CD14-positive monocyte (primary cell): ENCODE measurements around the gene OR52W1. TPM values are rescaled to one million over a fixed set of nuclear protein-coding genes. Genes with fewer than 3 reads are reported as not detected.

Experiments
- DNase-seq, 3 donors: peaks; one replicate each; pipeline ENCODE4 v3.0.0-alpha.2; 2011 to 2022
- H2AFZ ChIP-seq: 2 replicates; pipeline ENCODE4 v1.6.0; 2012; ENCODE audit warnings: mild to moderate bottlenecking, low read depth, low read length, inconsistent platforms; ENCODE audit not compliant: insufficient read depth, poor library complexity, severe bottlenecking
- H3K27ac ChIP-seq, 2 donors: 1 replicate in 1 of 2; 2 replicates in 1 of 2; pipeline ENCODE4 v1.5.1; 2012 to 2013; ENCODE audit warnings: low read length in 2 of 2, control low read depth in 1 of 2, inconsistent platforms in 1 of 2, low read depth in 1 of 2, mild to moderate bottlenecking in 1 of 2
- H3K27me3 ChIP-seq, 2 donors: one replicate each; pipeline versions ENCODE4 v1.6.0 to v1.6.1; 2011 to 2013; ENCODE audit warnings: low read length in 2 of 2; ENCODE audit not compliant: control insufficient read depth in 2 of 2, insufficient read depth in 2 of 2
- H3K36me3 ChIP-seq, 2 donors: replicated peaks in 1 of 2; 1 replicate in 1 of 2; 2 replicates in 1 of 2; pipeline versions ENCODE4 v1.5.1 to v1.6.1; 2012 to 2013; ENCODE audit warnings: low read length in 2 of 2, control low read depth in 1 of 2, inconsistent platforms in 1 of 2, mild to moderate bottlenecking in 1 of 2; ENCODE audit not compliant: insufficient read depth in 2 of 2, control insufficient read depth in 1 of 2
- H3K4me1 ChIP-seq, 2 donors: 1 replicate in 1 of 2; 2 replicates in 1 of 2; pipeline versions ENCODE4 v1.5.1 to v1.6.1; 2012 to 2013; ENCODE audit warnings: low read length in 2 of 2, control low read depth in 1 of 2, inconsistent platforms in 1 of 2, mild to moderate bottlenecking in 1 of 2, moderate library complexity in 1 of 2; ENCODE audit not compliant: insufficient read depth in 2 of 2, control insufficient read depth in 1 of 2
- H3K4me2 ChIP-seq: replicated peaks from 2 replicates; pipeline ENCODE3; 2012; ENCODE audit warnings: low read length, moderate library complexity, mild to moderate bottlenecking; ENCODE audit not compliant: poor library complexity, severe bottlenecking; ENCODE audit errors: extremely low read depth
- H3K4me3 ChIP-seq, 3 experiments: fragments of 200-600 bp in 1 of 3; sonication (generic) in 1 of 3; replicated peaks in 1 of 3; 1 replicate in 2 of 3; 2 replicates in 1 of 3; pipeline ENCODE4 v1.5.1; 2011 to 2013; ENCODE audit warnings: low read length in 3 of 3, mild to moderate bottlenecking in 3 of 3, control low read depth in 2 of 3, low read depth in 2 of 3, inconsistent platforms in 1 of 3, moderate library complexity in 1 of 3
- H3K79me2 ChIP-seq: 2 replicates; pipeline ENCODE4 v1.6.0; 2012; ENCODE audit warnings: mild to moderate bottlenecking, control low read depth, inconsistent platforms, low read length, moderate library complexity; ENCODE audit not compliant: insufficient read depth
- H3K9ac ChIP-seq: 2 replicates; pipeline ENCODE4 v1.6.0; 2017; ENCODE audit warnings: low read length, mild to moderate bottlenecking; ENCODE audit not compliant: insufficient read depth, poor library complexity, severe bottlenecking
- H3K9me3 ChIP-seq, 2 donors: replicated peaks in 1 of 2; 1 replicate in 1 of 2; 2 replicates in 1 of 2; pipeline versions ENCODE4 v1.5.1 to v1.6.1; 2012 to 2013; ENCODE audit warnings: low read length in 2 of 2, control low read depth in 1 of 2; ENCODE audit not compliant: control insufficient read depth in 1 of 2, insufficient read depth in 1 of 2
- H4K20me1 ChIP-seq: 2 replicates; pipeline ENCODE4 v1.6.0; 2012; ENCODE audit warnings: mild to moderate bottlenecking, low read length, control low read depth, moderate library complexity; ENCODE audit not compliant: insufficient read depth
- H3K27ac Mint-ChIP-seq, 7 donors: one replicate each; pipeline ENCODE4 v1.8.0; 2020; ENCODE audit warnings: mild to moderate bottlenecking in 7 of 7, mixed read lengths in 7 of 7, moderate library complexity in 6 of 7, inconsistent platforms in 2 of 7
- H3K27me3 Mint-ChIP-seq, 3 donors: one replicate each; pipeline ENCODE4 v1.8.0; 2021 to 2022; ENCODE audit warnings: low read depth in 3 of 3, mild to moderate bottlenecking in 3 of 3, mixed read lengths in 3 of 3, moderate library complexity in 3 of 3, inconsistent platforms in 1 of 3
- H3K36me3 Mint-ChIP-seq, 2 donors: one replicate each; pipeline ENCODE4 v1.8.0; 2020; ENCODE audit warnings: mixed read lengths in 2 of 2, inconsistent platforms in 1 of 2, mild to moderate bottlenecking in 1 of 2
- H3K4me1 Mint-ChIP-seq: one replicate; pipeline ENCODE4 v1.8.0; 2020; ENCODE audit warnings: mild to moderate bottlenecking, mixed read lengths
- H3K4me3 Mint-ChIP-seq, 2 donors: one replicate each; pipeline ENCODE4 v1.8.0; 2020; ENCODE audit warnings: mild to moderate bottlenecking in 2 of 2, mixed read lengths in 2 of 2, moderate library complexity in 1 of 2
- H3K9me3 Mint-ChIP-seq, 7 donors: one replicate each; pipeline ENCODE4 v1.8.0; 2020 to 2022; ENCODE audit warnings: mixed read lengths in 7 of 7, mild to moderate bottlenecking in 6 of 7, moderate library complexity in 6 of 7, inconsistent platforms in 2 of 7
- WGBS: methylation state at CpG from one replicate; pipeline ENCODE4 v1.1.5; 2013; ENCODE audit warnings: missing lambda C conversion rate; ENCODE audit not compliant: insufficient coverage; 5-methylcytosine and 5-hydroxymethylcytosine counted together
- intact Hi-C, 2 donors: fragments of 100-400 bp; cut with micrococcal nuclease; formaldehyde crosslinking; loops; one replicate each; pipeline versions ENCODE4 v1.15.0 to v1.15.1; 2023
- polyA plus RNA-seq, 3 donors: library from polyadenylated mRNA; depleted of rRNA in 1 of 3; unstranded in 2 of 3; stranded (reverse) in 1 of 3; fragments of 300-500 nt in 2 of 3; fragments of >200 nt in 1 of 3; fragmentation: Illumina TruSeq in 2 of 3; gene quantifications; 1 replicate in 2 of 3; 2 replicates in 1 of 3; pipeline ENCODE4 v1.2.3, GENCODE V29; 2012 to 2021
- TF ChIP-seq, protein P1 (sequence below): fragments of 200-600 bp; IDR thresholded peaks from one replicate; pipeline ENCODE4 v1.8.0; 2022; ENCODE audit warnings: antibody characterized with exemption, mild to moderate bottlenecking

OR52W1 gene
- polyA plus RNA-seq, 3 donors, result not detected

- no peak overlapping the region for H3K4me3 ChIP-seq
- Mint-ChIP-seq H3K27me3 (peaks cover 0 to 3% (median 0%) of the 10 kb centered on the region in 3 donors), H3K4me1 (peaks cover 19% of the 10 kb centered on the region), H3K4me3 (no peak overlapping the region), H3K9me3 (no peaks in the 10 kb centered on the region), H3K27ac (peak overlapping the region in 4 of 7 donors; percentile 10 to 73 (median 33)), H3K36me3 (peaks cover 0 to 54% of the 10 kb centered on the region in 2 donors)
- no peak overlapping the region for H3K4me2 ChIP-seq
- no peak overlapping the region for H2AFZ ChIP-seq
- 100% methylated on average over 3 of the region's 4 CpGs for WGBS
- peaks cover 4% of the 10 kb centered on the region for H3K79me2 ChIP-seq
- DNase-seq, result no peak
- peaks cover 72 to 90% of the 10 kb centered on the region in 2 donors for H3K36me3 ChIP-seq
- H3K27ac ChIP-seq, result peak overlapping the region in 1 of 2 donors; percentile 3
- intact Hi-C loops, result no loop called here
- H3K27me3 ChIP-seq, result no peaks in the 10 kb centered on the region
- H3K4me1 ChIP-seq, result peaks cover 39 to 59% of the 10 kb centered on the region in 2 donors
- TF ChIP-seq, protein P1, sequence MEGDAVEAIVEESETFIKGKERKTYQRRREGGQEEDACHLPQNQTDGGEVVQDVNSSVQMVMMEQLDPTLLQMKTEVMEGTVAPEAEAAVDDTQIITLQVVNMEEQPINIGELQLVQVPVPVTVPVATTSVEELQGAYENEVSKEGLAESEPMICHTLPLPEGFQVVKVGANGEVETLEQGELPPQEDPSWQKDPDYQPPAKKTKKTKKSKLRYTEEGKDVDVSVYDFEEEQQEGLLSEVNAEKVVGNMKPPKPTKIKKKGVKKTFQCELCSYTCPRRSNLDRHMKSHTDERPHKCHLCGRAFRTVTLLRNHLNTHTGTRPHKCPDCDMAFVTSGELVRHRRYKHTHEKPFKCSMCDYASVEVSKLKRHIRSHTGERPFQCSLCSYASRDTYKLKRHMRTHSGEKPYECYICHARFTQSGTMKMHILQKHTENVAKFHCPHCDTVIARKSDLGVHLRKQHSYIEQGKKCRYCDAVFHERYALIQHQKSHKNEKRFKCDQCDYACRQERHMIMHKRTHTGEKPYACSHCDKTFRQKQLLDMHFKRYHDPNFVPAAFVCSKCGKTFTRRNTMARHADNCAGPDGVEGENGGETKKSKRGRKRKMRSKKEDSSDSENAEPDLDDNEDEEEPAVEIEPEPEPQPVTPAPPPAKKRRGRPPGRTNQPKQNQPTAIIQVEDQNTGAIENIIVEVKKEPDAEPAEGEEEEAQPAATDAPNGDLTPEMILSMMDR, result no peak
- H3K9ac ChIP-seq, result no peak overlapping the region
- H3K9me3 ChIP-seq, result no peaks in the 10 kb centered on the region
- peaks cover 14% of the 10 kb centered on the region for H4K20me1 ChIP-seq
Measured at GRCh38 chr11:6216501-6216900, 17.5 kb downstream of the OR52W1 start.

- peaks cover 36 to 56% of the 10 kb centered on the region in 2 donors for H3K4me1 ChIP-seq
- peaks cover 14% of the 10 kb centered on the region for H4K20me1 ChIP-seq
- Mint-ChIP-seq H3K4me1 (peaks cover 29% of the 10 kb centered on the region), H3K36me3 (peaks cover 0 to 67% of the 10 kb centered on the region in 2 donors), H3K27me3 (peaks cover 0 to 3% (median 0%) of the 10 kb centered on the region in 3 donors), H3K4me3 (no peak overlapping the region), H3K27ac (peak overlapping the region in 1 of 7 donors; percentile 70), H3K9me3 (no peaks in the 10 kb centered on the region)
- intact Hi-C loops, result no loop called here
- H3K9me3 ChIP-seq, result no peaks in the 10 kb centered on the region
- no peak overlapping the region for H3K27ac ChIP-seq
- H3K27me3 ChIP-seq, result no peaks in the 10 kb centered on the region
- H3K79me2 ChIP-seq, result peaks cover 3% of the 10 kb centered on the region
- no peak overlapping the region for H3K9ac ChIP-seq
- over 99% methylated on average over 15 of the region's 19 CpGs for WGBS
- TF ChIP-seq, protein P1, result no peak
- H3K4me2 ChIP-seq, result no peak overlapping the region
- no peak overlapping the region for H3K4me3 ChIP-seq
- peaks cover 78 to 94% of the 10 kb centered on the region in 2 donors for H3K36me3 ChIP-seq
- H2AFZ ChIP-seq, result no peak overlapping the region
- no peak for DNase-seq
Measured at GRCh38 chr11:6217722-6218121, 18.7 kb downstream of the OR52W1 start.
